ENCODE results near the gene KLHL6. TPM values are rescaled to one million over a fixed set of nuclear protein-coding genes. Genes with fewer than 3 reads are reported as not detected.

KLHL6 gene
- total RNA-seq, 4 donors from 2014 or later: 2.1 to 4.5 (median 3.0) TPM

DNA sequence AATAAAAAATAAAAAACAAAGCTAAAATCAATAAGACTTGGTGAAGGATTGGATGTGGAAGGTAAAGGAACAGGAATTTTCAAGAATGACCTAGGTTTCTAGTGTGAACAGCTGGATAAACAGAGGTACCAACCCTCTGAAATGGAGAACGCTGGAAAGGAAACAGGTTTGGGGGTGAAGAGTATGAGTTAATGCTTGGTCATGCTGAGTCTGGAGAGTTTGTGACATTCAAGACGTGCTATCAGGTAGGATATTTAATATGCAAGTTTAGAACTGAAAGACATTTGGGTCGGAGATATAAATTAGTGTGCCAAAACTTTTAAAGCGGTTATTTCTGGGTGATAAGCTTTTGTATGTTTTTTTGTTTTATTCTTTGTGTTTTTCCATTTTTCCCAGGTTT is 11.4 kb upstream of the KLHL6 start:
- Histone ChIP-seq H3K4me3 (no peak overlapping the region), H3K27me3 (no peaks in the 10 kb centered on the region), H3K27ac (no peak overlapping the region), H3K4me1 (no peaks in the 10 kb centered on the region), H3K9me3 (no peaks in the 10 kb centered on the region), H3K36me3 (no peaks in the 10 kb centered on the region)
- 83 to 85% methylated on average over 4 of the region's 4 CpGs for WGBS, 2 donors
- no peak for TF ChIP-seq EP300 (IDR thresholded peaks at IDR 0.05)
- no peak for TF ChIP-seq POLR2A (IDR thresholded peaks at IDR 0.05)
- TF ChIP-seq, protein P1, sequence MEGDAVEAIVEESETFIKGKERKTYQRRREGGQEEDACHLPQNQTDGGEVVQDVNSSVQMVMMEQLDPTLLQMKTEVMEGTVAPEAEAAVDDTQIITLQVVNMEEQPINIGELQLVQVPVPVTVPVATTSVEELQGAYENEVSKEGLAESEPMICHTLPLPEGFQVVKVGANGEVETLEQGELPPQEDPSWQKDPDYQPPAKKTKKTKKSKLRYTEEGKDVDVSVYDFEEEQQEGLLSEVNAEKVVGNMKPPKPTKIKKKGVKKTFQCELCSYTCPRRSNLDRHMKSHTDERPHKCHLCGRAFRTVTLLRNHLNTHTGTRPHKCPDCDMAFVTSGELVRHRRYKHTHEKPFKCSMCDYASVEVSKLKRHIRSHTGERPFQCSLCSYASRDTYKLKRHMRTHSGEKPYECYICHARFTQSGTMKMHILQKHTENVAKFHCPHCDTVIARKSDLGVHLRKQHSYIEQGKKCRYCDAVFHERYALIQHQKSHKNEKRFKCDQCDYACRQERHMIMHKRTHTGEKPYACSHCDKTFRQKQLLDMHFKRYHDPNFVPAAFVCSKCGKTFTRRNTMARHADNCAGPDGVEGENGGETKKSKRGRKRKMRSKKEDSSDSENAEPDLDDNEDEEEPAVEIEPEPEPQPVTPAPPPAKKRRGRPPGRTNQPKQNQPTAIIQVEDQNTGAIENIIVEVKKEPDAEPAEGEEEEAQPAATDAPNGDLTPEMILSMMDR (IDR thresholded peaks at IDR 0.05): no peak
- DNase-seq (ENCODE audit: low spot score in 2 of 2): no peak

DNA sequence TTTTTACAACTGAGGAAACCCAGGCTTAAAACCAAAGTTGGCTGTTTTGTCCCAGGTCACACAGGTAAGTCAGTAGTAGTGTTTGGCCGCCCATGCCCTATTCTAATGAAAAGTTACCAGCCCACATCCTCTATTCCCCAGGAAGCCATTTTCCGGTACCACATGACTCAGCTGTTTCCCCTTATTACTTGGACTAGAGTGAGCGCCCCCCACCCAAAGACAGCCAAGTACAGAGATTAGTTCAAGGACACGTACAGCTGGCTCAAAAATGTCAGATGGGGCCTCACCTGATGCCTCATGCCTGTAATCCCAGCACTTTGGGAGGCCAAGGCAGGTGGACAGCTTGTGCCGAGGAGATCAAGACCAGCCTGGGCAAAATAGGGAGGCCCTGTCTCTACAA is 8.5 kb upstream of the KLHL6 start:
- Histone ChIP-seq H3K36me3 (no peaks in the 10 kb centered on the region), H3K27me3 (no peaks in the 10 kb centered on the region), H3K9me3 (no peaks in the 10 kb centered on the region), H3K4me1 (no peaks in the 10 kb centered on the region), H3K27ac (no peak overlapping the region), H3K4me3 (no peak overlapping the region)
- 79 to 88% methylated on average over 5 of the region's 5 CpGs for WGBS, 2 donors
- DNase-seq (ENCODE audit: low spot score in 2 of 2): no peak
- no peak for TF ChIP-seq EP300 (IDR thresholded peaks at IDR 0.05)
- TF ChIP-seq, protein P1 (IDR thresholded peaks at IDR 0.05): no peak
- no peak for TF ChIP-seq POLR2A (IDR thresholded peaks at IDR 0.05)

DNA sequence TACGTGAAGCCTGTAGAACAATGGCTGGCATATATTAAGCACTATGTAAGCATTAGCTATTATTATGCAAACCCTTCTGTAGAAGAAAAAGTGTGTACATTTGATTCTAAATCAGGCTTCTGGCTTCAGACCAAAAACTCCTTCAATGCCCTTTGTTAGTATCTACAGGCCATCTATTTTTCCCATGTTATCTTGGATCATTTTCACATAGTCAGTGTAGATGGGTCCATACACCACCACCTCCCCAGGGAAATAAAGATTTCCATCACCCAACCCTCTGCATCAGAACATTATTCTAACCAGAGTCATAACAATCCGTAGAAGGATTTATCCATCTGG is 8.0 kb upstream of the KLHL6 start:
- WGBS, 2 donors: 47 to 55% methylated on average over 2 of the region's 2 CpGs
- H3K27ac ChIP-seq: no peak overlapping the region
- H3K36me3 ChIP-seq: no peaks in the 10 kb centered on the region

DNA sequence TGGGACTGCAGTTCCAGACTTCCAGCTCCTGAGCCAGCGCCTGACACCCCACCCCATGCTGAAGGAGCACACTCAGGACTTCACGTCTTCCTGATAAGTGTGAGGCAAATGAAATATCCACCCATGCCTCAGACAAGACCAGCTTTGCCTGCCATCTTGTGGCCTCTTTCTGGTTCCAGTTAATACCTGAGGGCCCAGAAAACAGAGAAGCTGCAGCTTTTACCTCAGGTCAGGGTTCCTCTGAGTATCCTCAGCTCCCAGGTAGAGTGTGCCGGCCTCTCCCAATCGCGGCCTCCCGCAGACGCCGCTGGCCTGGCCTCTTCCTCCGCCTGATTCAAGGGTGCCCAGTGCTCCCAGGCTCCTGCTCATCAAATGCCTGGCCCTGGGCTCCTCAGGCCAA is 5.1 kb upstream of the KLHL6 start:
- H3K27me3 ChIP-seq: no peaks in the 10 kb centered on the region
- H3K9me3 ChIP-seq: no peaks in the 10 kb centered on the region
- H3K36me3 ChIP-seq: no peaks in the 10 kb centered on the region
- WGBS, 2 donors: 91 to 92% methylated on average over 9 of the region's 9 CpGs
- no peaks in the 10 kb centered on the region for H3K4me1 ChIP-seq
- H3K27ac ChIP-seq: no peak overlapping the region
- no peak for DNase-seq (ENCODE audit: low spot score in 2 of 2)
- no peak for TF ChIP-seq EP300 (IDR thresholded peaks at IDR 0.05)
- TF ChIP-seq, protein P1 (IDR thresholded peaks at IDR 0.05): peak in 1 of 5 experiments; percentile 6
- H3K4me3 ChIP-seq: no peak overlapping the region

More for the DNA sequence above, 8.0 kb upstream of the KLHL6 start:
- no peak for TF ChIP-seq EP300 (IDR thresholded peaks at IDR 0.05)
- TF ChIP-seq, protein P1 (IDR thresholded peaks at IDR 0.05): no peak
- TF ChIP-seq POLR2A (IDR thresholded peaks at IDR 0.05): no peak
- H3K27me3 ChIP-seq: no peaks in the 10 kb centered on the region
- H3K4me3 ChIP-seq: no peak overlapping the region
- no peaks in the 10 kb centered on the region for H3K9me3 ChIP-seq
- no peaks in the 10 kb centered on the region for H3K4me1 ChIP-seq
- DNase-seq (ENCODE audit: low spot score in 2 of 2): no peak

DNA sequence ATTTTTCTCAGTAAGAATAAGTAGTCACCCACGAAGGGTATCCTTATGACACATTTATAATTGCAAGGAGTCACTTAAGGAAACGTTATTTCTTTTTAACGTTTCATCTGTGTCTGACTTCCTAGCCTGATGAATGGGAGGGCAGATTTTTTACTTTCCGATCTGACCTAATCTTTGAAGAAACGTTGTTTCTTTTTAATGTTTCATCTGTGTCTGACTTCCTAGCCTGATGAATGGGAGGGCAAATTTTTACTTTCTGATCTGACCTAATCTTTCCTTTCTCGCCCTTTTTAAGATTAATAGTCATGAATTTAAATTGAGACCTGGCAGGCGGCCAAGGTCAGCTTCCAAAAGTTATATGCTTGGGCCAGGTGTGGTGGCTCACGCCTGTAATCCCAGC is 3.0 kb upstream of the KLHL6 start:
- DNase-seq (ENCODE audit: low spot score in 2 of 2): no peak
- Histone ChIP-seq H3K36me3 (no peaks in the 10 kb centered on the region), H3K4me3 (no peak overlapping the region), H3K27me3 (no peaks in the 10 kb centered on the region), H3K4me1 (no peaks in the 10 kb centered on the region), H3K9me3 (no peaks in the 10 kb centered on the region), H3K27ac (no peak overlapping the region)
- WGBS, 2 donors: 63 to 64% methylated on average over 8 of the region's 8 CpGs
- no peak for TF ChIP-seq EP300 (IDR thresholded peaks at IDR 0.05)
- TF ChIP-seq POLR2A (IDR thresholded peaks at IDR 0.05): no peak
- TF ChIP-seq, protein P1 (IDR thresholded peaks at IDR 0.05): no peak

Measured in tibial nerve (tissue), 4 donors.